T-helper 2 cell treated with Interferon-gamma antibody and Interleukin-4, amounts not matched to agents 100 ng/mL and 5 ng/mL, for 36 hours (primary cell): ENCODE measurements around the gene MYO18A. TPM values are rescaled to one million over a fixed set of nuclear protein-coding genes. Genes with fewer than 3 reads are reported as not detected.

Experiments used
- intact Hi-C: fragments of 100-400 bp; cut with micrococcal nuclease; formaldehyde crosslinking; loops from one replicate; pipeline ENCODE4 v1.15.1; 2023
- total RNA-seq: library from RNA; stranded (reverse); gene quantifications from 2 replicates; pipeline ENCODE4 v1.2.3, GENCODE V29; 2022

MYO18A gene
- total RNA-seq, 1 donor from 2014 or later: 101 TPM

GRCh38 chr17:29062215-29062614, 118.0 kb downstream of the MYO18A start:
- intact Hi-C loops: no loop called here

- intact Hi-C loops: no loop called here
Observed at GRCh38 chr17:29061036-29061435, 119.2 kb downstream of the MYO18A start.

- intact Hi-C loops: no loop called here
Observed at GRCh38 chr17:29060475-29060874, 119.7 kb downstream of the MYO18A start.

GRCh38 chr17:29059281-29059680, 120.9 kb downstream of the MYO18A start:
- intact Hi-C loops: no loop called here

DNA sequence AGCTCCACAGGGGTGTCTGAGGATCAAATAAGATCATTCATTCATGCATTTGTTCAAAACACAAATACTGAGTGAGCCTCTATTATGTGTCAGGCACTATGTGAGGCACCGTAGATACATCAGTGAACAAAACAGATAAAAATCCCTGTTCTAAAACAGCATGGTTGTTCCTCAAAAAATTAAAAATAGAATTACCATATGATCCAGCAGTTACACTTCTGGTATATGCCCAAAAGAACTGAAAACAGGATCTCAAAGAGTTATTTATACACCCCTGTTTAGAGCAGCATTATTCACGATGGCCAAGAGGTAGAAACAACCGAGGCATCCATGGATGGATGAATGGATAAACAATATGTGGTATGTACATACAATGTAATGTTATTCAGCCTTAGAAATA, 121.8 kb downstream of the MYO18A start:
- intact Hi-C loops: no loop called here

GRCh38 chr17:29057361-29057760, 122.8 kb downstream of the MYO18A start:
- intact Hi-C loops: no loop called here

- intact Hi-C loops: no loop called here
Observed at GRCh38 chr17:29054835-29055234, 125.4 kb downstream of the MYO18A start.

DNA sequence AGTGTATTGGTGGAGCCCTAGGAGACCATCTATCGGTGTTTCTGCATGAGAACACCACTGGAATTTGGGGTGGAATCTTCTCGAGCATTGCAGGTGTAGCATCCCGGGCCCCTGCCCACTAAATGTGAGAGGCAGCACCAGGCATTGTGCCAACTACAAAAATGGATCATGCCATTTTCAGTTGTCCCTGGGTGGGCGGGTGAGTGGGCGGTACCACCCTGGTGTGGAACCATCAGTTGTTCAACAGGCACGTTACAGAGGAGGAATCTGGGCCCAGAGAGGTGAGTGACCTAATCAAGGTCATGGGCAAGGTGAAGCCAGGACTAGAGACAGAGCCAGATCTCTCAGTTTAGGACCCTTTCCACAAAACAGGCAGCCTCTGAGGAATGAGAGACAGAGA, 128.5 kb downstream of the MYO18A start:
- intact Hi-C loops: no loop called here

DNA sequence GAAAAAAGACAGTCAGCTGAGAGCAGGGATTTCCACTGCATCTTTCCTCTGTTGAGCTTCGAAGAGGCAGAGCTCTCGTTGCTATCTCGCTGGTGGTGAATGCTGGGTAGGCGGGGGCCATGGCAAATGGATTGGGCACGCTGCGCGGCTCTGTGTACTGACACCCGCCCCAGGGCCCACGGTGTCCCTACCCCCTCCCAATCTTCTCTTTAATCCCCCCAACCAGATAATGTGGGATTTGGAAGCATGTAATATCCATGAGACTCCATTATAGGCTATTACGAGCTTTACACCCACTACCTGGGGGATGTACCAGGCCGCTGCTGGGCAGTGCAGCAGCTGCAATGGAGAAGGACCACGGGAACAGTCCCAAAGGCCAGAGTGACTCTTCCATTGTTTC, 129.0 kb downstream of the MYO18A start:
- intact Hi-C loops: no loop called here

- intact Hi-C loops: no loop called here
Observed at GRCh38 chr17:29050176-29050575, 130.0 kb downstream of the MYO18A start.

GRCh38 chr17:29049541-29050145, 130.6 kb downstream of the MYO18A start:
- intact Hi-C loops: no loop called here

- intact Hi-C loops: no loop called here
Observed at GRCh38 chr17:29048440-29049368, 131.5 kb downstream of the MYO18A start.

DNA sequence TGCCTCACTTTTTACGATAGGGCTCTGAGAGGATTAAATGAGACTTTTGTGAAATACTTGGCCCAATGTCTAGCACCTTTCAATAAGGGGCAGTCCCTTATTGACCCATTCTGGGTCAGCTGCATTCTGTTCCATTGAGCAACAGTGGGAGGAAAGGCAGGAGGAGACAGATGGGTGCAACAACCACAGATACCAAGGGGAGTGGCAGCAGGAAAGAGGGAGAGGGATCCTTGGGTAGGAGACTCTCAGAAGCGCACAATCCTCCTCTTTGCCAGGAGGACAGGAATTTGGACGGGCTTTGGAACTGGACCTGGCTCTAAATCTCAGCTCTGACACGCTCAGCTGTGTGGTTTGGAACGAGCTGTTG, 133.7 kb downstream of the MYO18A start:
- intact Hi-C loops: no loop called here

- intact Hi-C loops: no loop called here
Observed at GRCh38 chr17:29045734-29046472, 134.3 kb downstream of the MYO18A start.

DNA sequence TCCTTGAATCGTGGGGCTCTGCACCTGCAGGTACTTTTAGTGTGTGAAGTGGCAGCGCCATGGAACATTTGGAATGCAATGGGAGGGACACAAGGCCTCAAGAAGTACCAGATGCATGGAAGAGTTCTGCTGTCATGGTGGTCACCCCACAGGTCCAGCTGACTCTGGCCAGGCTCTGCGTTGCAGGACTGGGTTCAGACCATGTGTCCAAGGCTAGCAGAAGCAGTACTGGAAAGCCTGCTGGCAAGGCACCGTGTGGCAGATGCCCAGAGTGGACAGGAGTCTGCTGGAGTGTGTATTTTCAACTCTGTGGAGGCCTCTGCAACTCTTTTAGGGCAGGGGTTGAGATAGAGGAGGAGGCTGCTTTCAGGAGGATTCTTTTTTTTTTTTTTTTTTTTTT, 135.2 kb downstream of the MYO18A start:
- intact Hi-C loops: no loop called here

DNA sequence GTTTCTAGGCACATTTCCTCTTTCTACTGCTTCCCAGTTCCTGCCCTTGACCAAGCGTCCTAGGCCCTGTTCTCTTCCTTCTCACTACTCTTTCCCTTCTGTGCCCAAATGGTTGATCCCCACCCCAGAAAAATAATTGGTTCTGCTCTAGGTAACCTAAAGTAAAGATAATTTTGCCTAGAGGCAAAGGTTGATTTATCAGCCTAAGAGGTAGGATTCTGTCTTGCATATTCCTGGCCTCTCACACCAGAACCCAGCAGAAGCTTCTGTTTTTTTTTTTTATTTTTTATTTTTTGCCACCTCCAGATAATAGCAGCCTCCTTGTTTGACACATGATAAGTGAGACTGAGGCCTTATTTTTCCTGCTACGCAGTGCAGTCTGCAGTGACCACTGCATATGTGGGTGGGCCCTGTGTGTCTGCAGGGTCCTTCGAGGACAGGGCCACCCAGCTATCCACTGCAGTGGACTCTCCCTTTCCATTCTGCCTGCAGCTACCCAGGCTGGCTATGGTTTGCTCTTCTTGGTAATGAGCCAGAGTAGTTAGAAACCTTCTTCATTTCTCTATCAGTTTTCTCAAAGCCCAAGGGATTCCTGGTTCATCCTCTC, 136.6 kb downstream of the MYO18A start:
- intact Hi-C loops: no loop called here

GRCh38 chr17:29042679-29043538, 137.3 kb downstream of the MYO18A start, which contains the start of gene PIPOX:
TSS of gene PIPOX (plus strand) at chr17:29043141. CDS start at chr17:29043226, 85 bp downstream.
- intact Hi-C loops: no loop called here

DNA sequence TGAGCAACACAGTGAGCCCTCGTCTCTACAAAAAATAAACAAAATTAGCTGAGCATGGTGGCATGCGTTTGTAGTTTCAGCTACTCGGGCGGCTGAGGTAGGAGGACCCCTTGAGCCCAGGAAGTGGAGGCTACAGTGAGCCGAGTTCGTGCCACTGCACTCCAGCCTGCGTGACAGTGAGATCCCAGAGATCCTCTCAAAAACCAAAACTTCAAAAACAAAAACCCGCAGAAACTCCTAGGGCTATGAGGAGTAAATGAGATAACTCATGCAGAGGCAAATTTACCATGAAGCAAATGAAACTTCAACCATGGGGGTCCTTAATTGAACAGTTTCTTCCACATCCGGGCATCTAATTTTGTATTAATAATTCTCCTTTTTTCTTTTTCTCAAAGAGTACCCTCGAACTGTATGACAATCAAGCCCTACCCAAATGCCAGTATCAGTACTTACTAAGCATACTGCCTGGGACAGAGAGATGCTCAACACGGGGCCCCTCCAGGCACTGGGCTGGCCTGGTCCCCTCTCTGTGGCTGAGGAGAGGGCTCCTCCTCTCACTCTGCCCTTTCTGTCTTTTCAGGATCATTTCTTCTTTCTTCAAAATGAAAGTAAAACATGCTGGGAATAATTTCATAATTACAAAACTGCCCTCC, 138.0 kb downstream of the MYO18A start:
- intact Hi-C loops: no loop called here

DNA sequence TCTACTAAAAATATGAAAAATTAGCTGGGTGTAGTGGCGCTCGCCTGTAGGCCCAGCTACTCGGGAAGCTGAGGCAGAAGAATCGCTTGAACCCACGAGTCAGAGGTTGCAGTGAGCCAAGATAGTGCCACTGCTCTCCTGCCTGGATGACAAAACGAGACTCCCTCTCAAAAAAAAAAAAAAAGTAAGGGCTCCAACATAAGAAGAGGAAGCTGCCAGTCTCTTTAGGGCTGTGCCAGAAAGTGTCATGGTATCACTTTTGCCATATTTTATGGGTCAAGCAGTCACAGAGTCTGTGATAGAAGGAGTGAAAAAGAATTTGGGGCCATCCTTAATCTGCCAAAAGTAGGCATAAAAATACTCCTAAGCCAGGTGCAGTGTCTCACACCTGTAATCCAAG, 138.6 kb downstream of the MYO18A start:
- intact Hi-C loops: no loop called here

DNA sequence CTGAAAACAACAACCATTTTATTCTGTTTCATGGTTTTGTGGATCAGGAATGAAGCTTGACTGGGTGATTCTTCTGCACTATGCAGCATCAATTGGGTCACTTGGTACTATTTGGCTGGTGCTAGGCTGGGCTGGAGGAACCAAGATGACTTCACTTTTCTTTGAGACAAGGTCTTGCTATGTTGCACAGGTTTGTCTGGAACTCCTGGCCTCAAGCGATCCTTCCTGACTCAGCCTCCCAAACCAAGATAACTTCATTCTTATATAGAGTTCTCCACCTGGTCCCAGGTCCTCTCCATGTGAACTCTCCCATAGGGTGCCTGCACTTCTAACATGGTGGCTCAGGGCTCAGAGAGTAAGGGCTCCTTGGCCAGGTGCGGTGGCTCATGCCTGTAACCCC, 139.1 kb downstream of the MYO18A start:
- intact Hi-C loops: no loop called here
